Hepatocyte (in vitro differentiated cells): ENCODE data around the gene CCDC192. TPM values are rescaled to one million over a fixed set of nuclear protein-coding genes. Genes with fewer than 3 reads are reported as not detected.
A peak's percentile ranks its signal among the peaks of the same experiment; 100 is the strongest.

ENCODE experiments used
- DNase-seq: peaks from one replicate; pipeline ENCODE4 v3.0.0-alpha.2; 2016; ENCODE audit warnings: low spot score
- H2AFZ ChIP-seq: fragments of 200-600 bp; sonication (generic); 2 replicates; pipeline ENCODE4 v1.6.0; 2016; ENCODE audit warnings: antibody characterized with exemption, mild to moderate bottlenecking
- H3K27ac ChIP-seq: fragments of 200-600 bp; sonication (generic); 2 replicates; pipeline ENCODE4 v1.5.1; 2016; ENCODE audit warnings: mild to moderate bottlenecking
- H3K27me3 ChIP-seq: fragments of 200-600 bp; sonication (generic); 2 replicates; pipeline ENCODE4 v1.6.1; 2016
- H3K36me3 ChIP-seq: fragments of 200-600 bp; sonication (generic); replicated peaks from 2 replicates; pipeline ENCODE4 v1.5.1; 2016; ENCODE audit warnings: low read depth; ENCODE audit not compliant: insufficient read depth
- H3K4me1 ChIP-seq: fragments of 200-600 bp; sonication (generic); 2 replicates; pipeline ENCODE4 v1.5.1; 2016; ENCODE audit warnings: mild to moderate bottlenecking, moderate library complexity; ENCODE audit not compliant: insufficient read depth
- H3K4me2 ChIP-seq: fragments of 200-600 bp; sonication (generic); 2 replicates; pipeline ENCODE4 v1.6.0; 2016
- H3K4me3 ChIP-seq: fragments of 200-600 bp; sonication (generic); 2 replicates; pipeline ENCODE4 v1.5.1; 2016; ENCODE audit warnings: mild to moderate bottlenecking
- H3K79me2 ChIP-seq: fragments of 200-600 bp; sonication (generic); 2 replicates; pipeline ENCODE4 v1.6.0; 2017; ENCODE audit warnings: mild to moderate bottlenecking
- H3K9me2 ChIP-seq: fragments of 200-600 bp; sonication (generic); replicated peaks from 2 replicates; pipeline ENCODE4 v1.6.0; 2017; ENCODE audit warnings: mild to moderate bottlenecking; ENCODE audit not compliant: insufficient read depth
- H3K9me3 ChIP-seq: fragments of 200-600 bp; sonication (generic); 2 replicates; pipeline ENCODE4 v1.5.1; 2016; ENCODE audit warnings: low read depth, mild to moderate bottlenecking
- H4K20me1 ChIP-seq: fragments of 200-600 bp; sonication (generic); 2 replicates; pipeline ENCODE4 v1.6.0; 2016; ENCODE audit warnings: mild to moderate bottlenecking; ENCODE audit not compliant: insufficient read depth, poor library complexity, severe bottlenecking
- CTCF ChIP-seq: fragments of 200-600 bp; sonication (generic); IDR thresholded peaks from 2 replicates; pipeline ENCODE4 v1.5.1; 2016; ENCODE audit warnings: antibody characterized with exemption, mild to moderate bottlenecking; ENCODE audit not compliant: poor library complexity
- EZH2 ChIP-seq: fragments of 200-600 bp; sonication (generic); IDR thresholded peaks from 2 replicates; pipeline ENCODE4 v1.6.1; 2016; ENCODE audit warnings: antibody characterized with exemption, mild to moderate bottlenecking, borderline replicate concordance
- EZH2phosphoT487 ChIP-seq: fragments of 200-600 bp; sonication (generic); IDR thresholded peaks from one replicate; pipeline ENCODE4 v1.6.1; 2018; ENCODE audit warnings: antibody characterized with exemption, mild to moderate bottlenecking, low read depth, moderate library complexity; ENCODE audit not compliant: unreplicated experiment, severe bottlenecking
- WGBS: methylation state at CpG from one replicate; pipeline ENCODE4 v1.1.6; 2016; ENCODE audit warnings: low lambda C conversion rate; ENCODE audit errors: missing lambda C conversion rate; 5-methylcytosine and 5-hydroxymethylcytosine counted together
- polyA plus RNA-seq: library from polyadenylated mRNA; unstranded; fragments of >200 nt; fragmentation: Nextera tagmentation; extraction: Ambion mirVana; gene quantifications from 2 replicates; pipeline ENCODE4 v1.2.1, GENCODE V29; 2016
- total RNA-seq: library from RNA; depleted of rRNA; stranded (reverse); fragments of >200 nt; gene quantifications from 2 replicates; pipeline ENCODE4 v1.2.3, GENCODE V29; 2014

CCDC192 gene
- total and polyA plus RNA-seq, 2 experiments from 2014 or later, result 0.39 TPM; not detected in 1

- H3K27me3 ChIP-seq, result peaks cover 12% of the 10 kb centered on the region
- H3K9me3 ChIP-seq, result no peaks in the 10 kb centered on the region
- H2AFZ ChIP-seq, result no peak overlapping the region
- no peaks in the 10 kb centered on the region for H4K20me1 ChIP-seq
- no peak for DNase-seq
- no peaks in the 10 kb centered on the region for H3K36me3 ChIP-seq
- no peak overlapping the region for H3K4me2 ChIP-seq
- H3K27ac ChIP-seq, result no peak overlapping the region
- H3K4me3 ChIP-seq, result no peak overlapping the region
- H3K79me2 ChIP-seq, result no peaks in the 10 kb centered on the region
- TF ChIP-seq EZH2phosphoT487 (no peak), EZH2 (no peak), CTCF (no peak)
- no peaks in the 10 kb centered on the region for H3K9me2 ChIP-seq
- peaks cover 3% of the 10 kb centered on the region for H3K4me1 ChIP-seq
These were observed 160.0 kb downstream of the CCDC192 start for GRCh38 chr5:127863161-127863560.

GRCh38 chr5:127863610-127864395 lies 160.6 kb downstream of the CCDC192 start:
- no peak overlapping the region for H3K4me2 ChIP-seq
- no peak overlapping the region for H3K27ac ChIP-seq
- peaks cover 12% of the 10 kb centered on the region for H3K27me3 ChIP-seq
- H3K4me3 ChIP-seq, result no peak overlapping the region
- WGBS, result 77% methylated on average over 7 of the region's 7 CpGs
- no peak for TF ChIP-seq EZH2phosphoT487
- TF ChIP-seq CTCF, result no peak
- no peak for TF ChIP-seq EZH2
- H3K9me3 ChIP-seq, result no peaks in the 10 kb centered on the region
- H3K4me1 ChIP-seq, result peaks cover 3% of the 10 kb centered on the region
- H3K36me3 ChIP-seq, result no peaks in the 10 kb centered on the region
- H3K79me2 ChIP-seq, result no peaks in the 10 kb centered on the region
- no peaks in the 10 kb centered on the region for H3K9me2 ChIP-seq
- H2AFZ ChIP-seq, result no peak overlapping the region
- H4K20me1 ChIP-seq, result no peaks in the 10 kb centered on the region
- DNase-seq, result no peak

GRCh38 chr5:127864511-127864910 lies 161.3 kb downstream of the CCDC192 start:
- H3K4me2 ChIP-seq, result no peak overlapping the region
- no peak overlapping the region for H2AFZ ChIP-seq
- DNase-seq, result no peak
- no peak overlapping the region for H3K27ac ChIP-seq
- no peak overlapping the region for H3K4me3 ChIP-seq
- WGBS, result 86% methylated on average over 1 of the region's 1 CpG
- peaks cover 3% of the 10 kb centered on the region for H3K4me1 ChIP-seq
- no peak for TF ChIP-seq EZH2
- H4K20me1 ChIP-seq, result no peaks in the 10 kb centered on the region
- H3K36me3 ChIP-seq, result no peaks in the 10 kb centered on the region
- no peaks in the 10 kb centered on the region for H3K9me3 ChIP-seq
- H3K79me2 ChIP-seq, result no peaks in the 10 kb centered on the region
- peaks cover 12% of the 10 kb centered on the region for H3K27me3 ChIP-seq
- no peaks in the 10 kb centered on the region for H3K9me2 ChIP-seq

DNA sequence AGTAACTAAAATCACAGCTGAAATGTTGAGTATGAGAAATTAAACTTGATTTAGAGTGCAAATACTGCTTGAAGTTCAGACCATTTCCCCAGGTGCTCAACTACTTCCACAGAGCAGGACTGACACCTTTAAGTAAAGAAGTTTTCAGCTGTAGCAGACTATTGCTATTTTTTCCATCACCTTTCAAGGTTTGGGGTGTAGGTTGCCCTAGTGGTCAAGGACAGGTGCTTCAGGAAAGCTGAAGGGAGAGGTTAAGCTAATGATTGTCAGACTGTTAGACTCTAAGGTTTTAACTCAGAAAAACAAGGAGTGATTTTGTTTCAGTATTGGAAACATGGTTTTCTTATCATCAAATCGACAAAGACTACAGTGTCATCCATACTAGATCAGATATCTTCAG lies 162.1 kb downstream of the CCDC192 start:
- Histone ChIP-seq H3K36me3 (no peaks in the 10 kb centered on the region), H3K4me2 (peak overlapping the region; percentile 31), H3K27me3 (peaks cover 7% of the 10 kb centered on the region), H4K20me1 (no peaks in the 10 kb centered on the region), H3K79me2 (no peaks in the 10 kb centered on the region), H3K4me1 (peaks cover 3% of the 10 kb centered on the region), H3K27ac (no peak overlapping the region), H3K9me3 (no peaks in the 10 kb centered on the region), H3K4me3 (no peak overlapping the region), H3K9me2 (no peaks in the 10 kb centered on the region), H2AFZ (no peak overlapping the region)
- TF ChIP-seq CTCF (peak; percentile 10), EZH2phosphoT487 (no peak)
- DNase-seq, result no peak
- 68% methylated on average over 1 of the region's 1 CpG for WGBS
